GM18519 (cell line): ENCODE measurements around the gene ITGB1.
A peak's percentile ranks its signal among the peaks of the same experiment; 100 is the strongest.

Source experiments
- ATAC-seq: cut with Tn5 transposase; IDR thresholded peaks from one replicate; pipeline ENCODE4 v1.9.1; 2021; ENCODE audit warnings: mild to moderate bottlenecking, moderate library complexity; ENCODE audit not compliant: unreplicated experiment, low FRiP score

ITGB1 gene

GRCh38 chr10:32956365-32957197 lies 1.4 kb downstream of the ITGB1 start:
- no peak for ATAC-seq

- ATAC-seq: no peak
These were observed 2.2 kb downstream of the ITGB1 start for GRCh38 chr10:32955790-32956189.

GRCh38 chr10:32955299-32955772 lies 2.7 kb downstream of the ITGB1 start:
- no peak for ATAC-seq

GRCh38 chr10:32954545-32955298 lies 3.3 kb downstream of the ITGB1 start:
- no peak for ATAC-seq

GRCh38 chr10:32954080-32954479 lies 4.0 kb downstream of the ITGB1 start:
- ATAC-seq: no peak

- ATAC-seq: no peak
These were observed 4.6 kb downstream of the ITGB1 start for GRCh38 chr10:32953277-32953927.

- no peak for ATAC-seq
These were observed 5.3 kb downstream of the ITGB1 start for GRCh38 chr10:32952541-32953276.

GRCh38 chr10:32952094-32952493 lies 5.9 kb downstream of the ITGB1 start:
- ATAC-seq: no peak

GRCh38 chr10:32951111-32951510 lies 6.9 kb downstream of the ITGB1 start:
- ATAC-seq: no peak

- no peak for ATAC-seq
These were observed 7.4 kb downstream of the ITGB1 start for GRCh38 chr10:32950591-32951108.

- no peak for ATAC-seq
These were observed 8.8 kb downstream of the ITGB1 start for GRCh38 chr10:32949221-32949678.

- no peak for ATAC-seq
These were observed 9.6 kb downstream of the ITGB1 start for GRCh38 chr10:32948451-32948850.

GRCh38 chr10:32947586-32947985 lies 10.4 kb downstream of the ITGB1 start:
- no peak for ATAC-seq

GRCh38 chr10:32946108-32946507 lies 11.9 kb downstream of the ITGB1 start:
- no peak for ATAC-seq

GRCh38 chr10:32943854-32944661 lies 14.0 kb downstream of the ITGB1 start:
- no peak for ATAC-seq

GRCh38 chr10:32943395-32943794 lies 14.6 kb downstream of the ITGB1 start:
- ATAC-seq: peak; percentile 53

- no peak for ATAC-seq
These were observed 15.9 kb downstream of the ITGB1 start for GRCh38 chr10:32942081-32942480.

- ATAC-seq: no peak
These were observed 16.7 kb downstream of the ITGB1 start for GRCh38 chr10:32941357-32941756.
